IPS-20b (cell line): ENCODE results near the gene KHNYN.

Experiments used
- H3K27ac ChIP-seq: one replicate; pipeline ENCODE4 v1.5.1; 2013; ENCODE audit warnings: low read length
- H3K27me3 ChIP-seq: 2 replicates; pipeline ENCODE4 v1.6.1; 2013; ENCODE audit warnings: mild to moderate bottlenecking, low read length, inconsistent platforms; ENCODE audit not compliant: insufficient read depth
- H3K36me3 ChIP-seq: 2 replicates; pipeline ENCODE4 v1.6.1; 2013; ENCODE audit warnings: low read depth, mild to moderate bottlenecking, inconsistent platforms, low read length, moderate library complexity; ENCODE audit not compliant: insufficient read depth
- H3K4me1 ChIP-seq: 2 replicates; pipeline ENCODE4 v1.6.1; 2013; ENCODE audit warnings: mild to moderate bottlenecking, control low read depth, inconsistent platforms, low read length, moderate library complexity; ENCODE audit not compliant: insufficient read depth
- H3K4me3 ChIP-seq: 2 replicates; pipeline ENCODE4 v1.5.1; 2013; ENCODE audit warnings: mild to moderate bottlenecking, low read length, inconsistent platforms
- H3K9ac ChIP-seq: 2 replicates; pipeline ENCODE4 v1.6.1; 2013; ENCODE audit warnings: low read depth, mild to moderate bottlenecking, inconsistent platforms, low read length, moderate library complexity
- H3K9me3 ChIP-seq: 2 replicates; pipeline ENCODE4 v1.6.1; 2013; ENCODE audit warnings: mild to moderate bottlenecking, low read depth, low read length, inconsistent platforms; ENCODE audit not compliant: insufficient read depth

Gene KHNYN

DNA sequence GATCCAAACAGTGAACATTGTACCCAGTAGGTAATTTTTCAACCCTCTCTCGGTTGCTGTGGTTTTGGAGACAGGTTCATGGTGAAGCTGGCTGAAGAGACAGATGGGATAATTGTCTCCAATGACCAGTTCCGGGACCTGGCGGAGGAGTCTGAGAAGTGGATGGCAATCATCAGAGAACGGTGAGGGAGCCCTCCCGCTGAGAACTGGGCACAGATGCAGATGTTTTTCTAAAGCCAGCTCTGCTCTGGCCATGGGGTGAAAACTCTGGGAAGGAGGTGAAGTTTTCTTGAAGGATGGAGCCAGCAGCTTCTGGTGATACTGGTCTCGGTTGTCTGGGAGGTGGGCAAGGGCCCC, 6.2 kb downstream of the KHNYN start:
- Histone ChIP-seq H3K27me3 (no peaks in the 10 kb centered on the region), H3K36me3 (peaks cover 48% of the 10 kb centered on the region), H3K9me3 (no peaks in the 10 kb centered on the region), H3K4me1 (peaks cover 5% of the 10 kb centered on the region; the same call in 1 of the 2 replicates), H3K9ac (no peak overlapping the region), H3K4me3 (no peak overlapping the region), H3K27ac (no peak overlapping the region)

- Histone ChIP-seq H3K9me3 (no peaks in the 10 kb centered on the region), H3K9ac (no peak overlapping the region), H3K27me3 (no peaks in the 10 kb centered on the region), H3K36me3 (peaks cover 53% of the 10 kb centered on the region), H3K4me3 (no peak overlapping the region), H3K27ac (no peak overlapping the region), H3K4me1 (no peaks in the 10 kb centered on the region; the same call in 1 of the 2 replicates)
Measured at GRCh38 chr14:24436355-24437019, 6.7 kb downstream of the KHNYN start.

GRCh38 chr14:24437020-24437735, 7.4 kb downstream of the KHNYN start:
- Histone ChIP-seq H3K4me3 (no peak overlapping the region), H3K36me3 (peaks cover 53% of the 10 kb centered on the region), H3K9me3 (no peaks in the 10 kb centered on the region), H3K27ac (no peak overlapping the region), H3K4me1 (no peaks in the 10 kb centered on the region; the same call in 1 of the 2 replicates), H3K27me3 (no peaks in the 10 kb centered on the region), H3K9ac (no peak overlapping the region)

- peaks cover 53% of the 10 kb centered on the region for H3K36me3 ChIP-seq
- no peaks in the 10 kb centered on the region for H3K9me3 ChIP-seq
- H3K27me3 ChIP-seq = no peaks in the 10 kb centered on the region
- H3K4me1 ChIP-seq = no peaks in the 10 kb centered on the region; the same call in 1 of the 2 replicates
- H3K4me3 ChIP-seq = no peak overlapping the region
- H3K9ac ChIP-seq = no peak overlapping the region
- H3K27ac ChIP-seq = no peak overlapping the region
Measured at GRCh38 chr14:24437736-24438067, 7.9 kb downstream of the KHNYN start.

DNA sequence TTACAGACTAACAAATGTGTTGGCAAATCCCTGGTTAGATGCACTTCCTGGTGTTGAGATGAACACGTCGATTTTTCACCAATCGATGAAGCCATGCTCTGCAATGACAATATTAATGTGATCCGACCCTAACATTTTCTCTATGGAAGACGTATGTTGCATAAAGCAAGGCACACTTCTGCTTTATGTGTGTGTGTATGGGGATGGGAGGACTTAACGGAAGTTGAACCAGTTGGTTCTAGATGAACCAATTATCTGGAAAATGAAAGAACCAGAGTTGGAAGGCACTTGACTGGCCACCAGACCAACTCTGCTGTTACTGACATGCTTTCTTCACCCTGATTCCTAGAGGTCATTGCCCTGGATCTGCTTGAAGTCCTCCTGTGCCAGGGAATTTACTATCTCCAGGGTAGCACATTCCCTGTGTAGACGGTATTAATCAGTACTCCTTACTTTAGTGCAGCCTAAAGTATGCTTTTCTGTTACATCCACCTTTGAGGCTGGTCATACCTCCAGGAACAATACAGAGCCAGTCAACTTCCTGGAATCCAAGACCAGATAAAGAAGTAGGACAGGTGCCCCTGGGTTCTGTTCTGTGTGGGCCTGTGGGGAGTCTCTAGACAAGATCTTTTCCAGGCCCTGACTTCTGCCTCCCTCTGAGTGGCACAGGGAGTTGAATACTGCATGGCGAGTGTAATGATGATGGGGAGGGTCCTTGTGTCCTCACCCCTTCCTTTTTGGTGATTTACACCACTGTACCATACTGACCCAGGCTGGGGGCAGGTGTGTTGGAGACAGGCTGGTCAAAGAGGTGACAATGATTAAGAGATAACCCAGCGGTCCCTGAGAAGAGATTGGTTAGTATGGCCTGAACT, 8.7 kb downstream of the KHNYN start:
- no peak overlapping the region for H3K27ac ChIP-seq
- no peaks in the 10 kb centered on the region for H3K27me3 ChIP-seq
- peaks cover 46% of the 10 kb centered on the region for H3K36me3 ChIP-seq
- H3K9ac ChIP-seq = no peak overlapping the region
- no peaks in the 10 kb centered on the region; the same call in 1 of the 2 replicates for H3K4me1 ChIP-seq
- no peaks in the 10 kb centered on the region for H3K9me3 ChIP-seq
- no peak overlapping the region for H3K4me3 ChIP-seq

DNA sequence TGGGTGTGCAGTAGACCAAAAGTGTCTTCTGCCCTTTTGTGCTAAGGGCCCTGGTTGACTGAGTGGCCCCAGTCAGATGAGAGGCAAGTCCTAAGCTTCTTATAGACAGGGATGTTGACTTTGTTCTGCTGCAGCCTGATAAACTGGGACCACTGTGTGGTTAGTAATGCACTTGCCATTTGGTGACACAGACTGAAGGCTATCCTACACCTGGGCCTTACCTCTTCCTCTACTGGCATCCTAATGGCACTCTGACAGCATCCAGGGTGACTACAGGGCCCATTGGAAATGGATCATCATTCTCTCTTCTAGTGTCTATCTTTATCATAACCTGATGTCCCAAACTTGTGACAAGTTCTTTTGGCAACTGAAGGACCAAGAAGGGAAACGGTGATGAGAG, 9.5 kb downstream of the KHNYN start:
- Histone ChIP-seq H3K36me3 (peaks cover 45% of the 10 kb centered on the region), H3K9ac (no peak overlapping the region), H3K27me3 (no peaks in the 10 kb centered on the region), H3K4me1 (no peaks in the 10 kb centered on the region; the same call in 1 of the 2 replicates), H3K27ac (no peak overlapping the region), H3K4me3 (no peak overlapping the region), H3K9me3 (no peaks in the 10 kb centered on the region)

GRCh38 chr14:24439830-24440605, 10.3 kb downstream of the KHNYN start:
- no peaks in the 10 kb centered on the region for H3K9me3 ChIP-seq
- H3K27me3 ChIP-seq = no peaks in the 10 kb centered on the region
- H3K4me1 ChIP-seq = no peaks in the 10 kb centered on the region; the same call in 1 of the 2 replicates
- H3K27ac ChIP-seq = no peak overlapping the region
- no peak overlapping the region for H3K4me3 ChIP-seq
- H3K36me3 ChIP-seq = peaks cover 45% of the 10 kb centered on the region
- H3K9ac ChIP-seq = no peak overlapping the region

- H3K9me3 ChIP-seq = no peaks in the 10 kb centered on the region
- peaks cover 45% of the 10 kb centered on the region for H3K36me3 ChIP-seq
- no peaks in the 10 kb centered on the region for H3K27me3 ChIP-seq
- H3K4me3 ChIP-seq = peak overlapping the region; percentile 90; the same call in 1 of the 2 replicates
- H3K4me1 ChIP-seq = no peaks in the 10 kb centered on the region; the same call in 1 of the 2 replicates
- H3K9ac ChIP-seq = peak overlapping the region; percentile 98; the same call in 1 of the 2 replicates
- no peak overlapping the region for H3K27ac ChIP-seq
Measured at GRCh38 chr14:24440606-24441399, 11.0 kb downstream of the KHNYN start.

DNA sequence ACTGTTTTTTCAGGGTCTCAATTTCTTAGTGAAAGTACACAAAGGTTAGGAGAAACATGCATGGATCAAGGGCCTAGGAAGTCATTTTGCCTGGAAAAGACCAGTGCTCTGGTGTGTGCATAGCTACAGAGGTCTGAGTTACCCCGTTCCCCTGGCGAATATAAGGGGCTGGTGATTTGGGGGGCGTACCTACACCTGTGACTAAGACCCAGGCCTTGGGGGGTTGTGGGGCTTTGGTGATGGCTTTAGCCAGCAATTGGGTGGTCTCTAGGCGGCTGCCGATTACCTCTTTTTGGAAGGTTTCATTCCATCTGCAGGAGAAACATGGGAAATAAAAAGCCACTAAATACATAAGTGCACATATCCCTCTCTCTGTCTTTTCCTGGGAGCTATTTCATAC, 11.7 kb downstream of the KHNYN start:
- Histone ChIP-seq H3K27ac (peak overlapping the region; percentile 35), H3K36me3 (peaks cover 45% of the 10 kb centered on the region)

GRCh38 chr14:24441904-24442239, 12.1 kb downstream of the KHNYN start:
- peak overlapping the region; percentile 98; the same call in 1 of the 2 replicates for H3K9ac ChIP-seq
- H3K4me3 ChIP-seq = peak overlapping the region; percentile 90
- H3K27me3 ChIP-seq = no peaks in the 10 kb centered on the region
- peaks cover 45% of the 10 kb centered on the region for H3K36me3 ChIP-seq
- peak overlapping the region; percentile 35 for H3K27ac ChIP-seq
- no peaks in the 10 kb centered on the region for H3K9me3 ChIP-seq
- no peaks in the 10 kb centered on the region; the same call in 1 of the 2 replicates for H3K4me1 ChIP-seq

More for the DNA sequence above, 11.7 kb downstream of the KHNYN start:
- no peaks in the 10 kb centered on the region for H3K27me3 ChIP-seq
- peak overlapping the region; percentile 90 for H3K4me3 ChIP-seq
- H3K4me1 ChIP-seq = no peaks in the 10 kb centered on the region; the same call in 1 of the 2 replicates
- peak overlapping the region; percentile 98; the same call in 1 of the 2 replicates for H3K9ac ChIP-seq
- no peaks in the 10 kb centered on the region for H3K9me3 ChIP-seq
